Endothelial cell of umbilical vein (primary cell): ENCODE measurements around the gene SEPTIN5. TPM values are rescaled to one million over a fixed set of nuclear protein-coding genes. Genes with fewer than 3 reads are reported as not detected.

Experiments used
- BruUV-seq: library from RNA; stranded (reverse); fragments of 400-500 nt; replicated peaks from 2 replicates; lab custom pipeline; 2021; lab: Mats Ljungman, UMichigan
- CTCF ChIA-PET: fragments of 300-600, 350-600 bp; sonication (Branson Sonifier 250); formaldehyde crosslinking; loops from one replicate; lab custom pipeline; 2021; ENCODE audit warnings: antibody characterized with exemption, inconsistent platforms; lab: Charles Lee
- POLR2A ChIA-PET: fragments of 300-600, 350-600 bp; sonication (Branson Sonifier 250); formaldehyde crosslinking; loops from one replicate; lab custom pipeline; 2021; ENCODE audit warnings: antibody characterized with exemption, inconsistent platforms; lab: Charles Lee
- DNase-seq: peaks from one replicate; pipeline ENCODE4 v3.0.0-alpha.2; 2011; ENCODE audit warnings: low read depth, low spot score
- FAIRE-seq: peaks from 2 replicates; lab custom pipeline; 2011; peaks lifted over from hg19 to GRCh38; lab: Jason Lieb, UNC
- H2AFZ ChIP-seq: 2 replicates; pipeline ENCODE4 v1.6.0; 2012; ENCODE audit warnings: low read depth, low read length, control low read depth, inconsistent platforms
- H3K27ac ChIP-seq: 2 replicates; pipeline ENCODE4 v1.5.1; 2011; ENCODE audit warnings: low read depth, mild to moderate bottlenecking, control low read depth, low read length, moderate library complexity; ENCODE audit not compliant: insufficient read depth
- H3K27me3 ChIP-seq, 2 experiments: 2 replicates each; pipeline versions ENCODE4 v1.6.0 to v1.6.1; 2011; ENCODE audit warnings: low read length in 2 of 2, mixed read lengths in 1 of 2; ENCODE audit not compliant: control insufficient read depth in 2 of 2, insufficient read depth in 2 of 2
- H3K36me3 ChIP-seq, 2 experiments: 2 replicates in 1 of 2; 3 replicates in 1 of 2; pipeline ENCODE4 v1.5.1; 2011; ENCODE audit warnings: low read length in 2 of 2, mild to moderate bottlenecking in 1 of 2, moderate library complexity in 1 of 2; ENCODE audit not compliant: control insufficient read depth in 2 of 2, insufficient read depth in 2 of 2; ENCODE audit errors: extremely low read depth in 1 of 2
- H3K4me1 ChIP-seq: 3 replicates; pipeline ENCODE4 v1.5.1; 2011; ENCODE audit warnings: mild to moderate bottlenecking, low read length; ENCODE audit not compliant: control insufficient read depth, insufficient read depth; ENCODE audit errors: extremely low read depth
- H3K4me2 ChIP-seq: 2 replicates; pipeline ENCODE4 v1.6.1; 2011; ENCODE audit warnings: low read length, control low read depth, mixed read lengths; ENCODE audit not compliant: insufficient read depth
- H3K4me3 ChIP-seq, 3 experiments: fragments of 200-600 bp in 1 of 3; sonication (generic), shearing (Covaris generic) in 1 of 3; replicated peaks in 1 of 3; 2 replicates each; pipeline ENCODE4 v1.5.1; 2011 to 2016; ENCODE audit warnings: control low read depth in 3 of 3, low read length in 3 of 3, mild to moderate bottlenecking in 2 of 3, inconsistent platforms in 1 of 3, low read depth in 1 of 3, moderate library complexity in 1 of 3; ENCODE audit not compliant: insufficient read depth in 1 of 3
- H3K79me2 ChIP-seq: 2 replicates; pipeline ENCODE4 v1.6.0; 2012; ENCODE audit warnings: low read length, inconsistent platforms; ENCODE audit not compliant: control insufficient read depth, insufficient read depth
- H3K9ac ChIP-seq: replicated peaks from 2 replicates; pipeline ENCODE3; 2011; ENCODE audit warnings: low read length, control low read depth; ENCODE audit not compliant: insufficient read depth; ENCODE audit errors: extremely low read depth
- H3K9me1 ChIP-seq: replicated peaks from 3 replicates; pipeline ENCODE4 v1.6.0; 2011; ENCODE audit warnings: mild to moderate bottlenecking, low read length; ENCODE audit not compliant: control insufficient read depth, insufficient read depth; ENCODE audit errors: extremely low read depth
- H3K9me3 ChIP-seq: replicated peaks from 2 replicates; pipeline ENCODE4 v1.5.1; 2012; ENCODE audit warnings: low read length, inconsistent platforms; ENCODE audit not compliant: control insufficient read depth, insufficient read depth
- H4K20me1 ChIP-seq: replicated peaks from 2 replicates; pipeline ENCODE3; 2011; ENCODE audit warnings: mild to moderate bottlenecking, low read length; ENCODE audit not compliant: control insufficient read depth, insufficient read depth; ENCODE audit errors: extremely low read depth
- EZH2 ChIP-seq: IDR thresholded peaks from 2 replicates; pipeline ENCODE4 v1.6.1; 2012; ENCODE audit warnings: borderline replicate concordance, low read depth, mild to moderate bottlenecking, moderate library complexity, low read length, inconsistent platforms; ENCODE audit not compliant: severe bottlenecking
- FOS ChIP-seq: IDR thresholded peaks from 2 replicates; pipeline ENCODE4 v1.6.1; 2011; ENCODE audit warnings: mild to moderate bottlenecking, low read length, moderate library complexity, borderline replicate concordance; ENCODE audit not compliant: insufficient read depth
- GATA2 ChIP-seq: IDR thresholded peaks from 2 replicates; pipeline ENCODE4 v1.7.0; 2011; ENCODE audit warnings: low read depth, mild to moderate bottlenecking, moderate library complexity, mixed read lengths, low read length; ENCODE audit not compliant: insufficient read length, insufficient read depth
- JUN ChIP-seq: IDR thresholded peaks from 2 replicates; pipeline ENCODE4 v1.6.1; 2011; ENCODE audit warnings: borderline replicate concordance, low read depth; ENCODE audit not compliant: insufficient read length, insufficient read depth
- MYC ChIP-seq: IDR thresholded peaks from one replicate; pipeline ENCODE4 v1.6.1; 2011; ENCODE audit warnings: mild to moderate bottlenecking, low read depth, low read length
- POLR2A ChIP-seq: IDR thresholded peaks from 2 replicates; pipeline ENCODE4 v1.6.1; 2012; ENCODE audit warnings: low read depth, mild to moderate bottlenecking, control low read depth, low read length
- POLR2AphosphoS5 ChIP-seq: IDR thresholded peaks from 2 replicates; pipeline ENCODE4 v1.6.1; 2012; ENCODE audit warnings: low read depth, mild to moderate bottlenecking, control low read depth, low read length, moderate library complexity; ENCODE audit not compliant: insufficient read depth
- dilution Hi-C: fragments of 300-500 bp; cut with MboI; formaldehyde crosslinking; loops from one replicate; pipeline ENCODE4 v1.15.0; 2019; ENCODE audit warnings: low sequenced_read_pairs; ENCODE audit not compliant: extremely low pct_ligation_motif_present
- intact Hi-C: fragments of 100-400 bp; cut with micrococcal nuclease; formaldehyde crosslinking; loops from one replicate; pipeline ENCODE4 v1.10.0; 2022
- polyA plus RNA-seq, 4 experiments: library from polyadenylated mRNA; depleted of rRNA in 3 of 4; stranded (reverse) in 3 of 4; unstranded in 1 of 4; fragments of >200 nt; gene quantifications; 2 replicates each; pipeline versions ENCODE4 v1.2.1 to v1.2.3, GENCODE V29; 2011 to 2012; ENCODE audit warnings: missing spikeins in 1 of 4
- total RNA-seq: library from RNA; stranded (reverse); gene quantifications from 2 replicates; pipeline ENCODE4 v1.2.3, GENCODE V29; 2021
- TF ChIP-seq, protein P1 (sequence below), 2 donors: IDR thresholded peaks; 1 replicate in 1 of 2; 2 replicates in 1 of 2; pipeline ENCODE4 v1.5.1; 2011; ENCODE audit warnings: low read length in 2 of 2, mild to moderate bottlenecking in 2 of 2, moderate library complexity in 2 of 2, control low read depth in 1 of 2, inconsistent platforms in 1 of 2, low read depth in 1 of 2; ENCODE audit not compliant: insufficient read depth in 1 of 2; ENCODE audit errors: extremely low read depth in 1 of 2
- TF ChIP-seq, protein P2 (sequence below): IDR thresholded peaks from 2 replicates; pipeline ENCODE4 v1.6.1; 2011; ENCODE audit not compliant: insufficient read depth, insufficient read length

The SEPTIN5 gene
- total and polyA plus RNA-seq, 2 donors (not counting 3 experiments of a cell fraction or from before 2014, with no cell fraction given): 31.1 to 35.8 TPM

DNA sequence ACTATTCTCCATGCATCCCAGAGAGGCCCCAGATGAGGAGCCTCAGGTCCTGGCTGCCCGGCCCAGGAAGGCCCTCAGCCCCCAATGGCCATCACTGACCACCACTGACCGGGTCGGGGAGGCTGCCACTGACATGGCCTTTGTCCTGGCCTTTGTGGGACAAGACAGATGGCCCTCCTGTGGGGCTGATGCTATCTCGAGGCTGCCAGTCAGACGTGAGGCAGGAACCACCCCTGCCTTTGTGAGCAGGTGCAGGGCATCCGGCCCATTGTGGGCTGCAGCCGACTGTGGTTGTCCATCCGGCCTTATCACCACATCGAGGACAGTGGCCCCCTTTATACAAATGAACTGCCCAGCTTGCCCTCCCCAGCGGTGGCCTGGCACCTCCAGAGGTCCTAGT is 14.5 kb downstream of the SEPTIN5 start:
- dilution Hi-C loops (no loop called here), intact Hi-C loops (no loop called here)
- DNase-seq (no peak), FAIRE-seq (no peak)
- Histone ChIP-seq H3K4me2 (no peak overlapping the region), H3K27me3 (peaks cover 0 to 2% of the 10 kb centered on the region in 2 experiments), H3K4me3 (no peak overlapping the region), H3K36me3 (no peaks in the 10 kb centered on the region), H3K9me3 (no peaks in the 10 kb centered on the region), H3K9me1 (no peaks in the 10 kb centered on the region), H2AFZ (no peak overlapping the region), H4K20me1 (no peaks in the 10 kb centered on the region), H3K9ac (no peak overlapping the region), H3K4me1 (peaks cover 3% of the 10 kb centered on the region), H3K27ac (no peak overlapping the region), H3K79me2 (no peaks in the 10 kb centered on the region)
- no peak for TF ChIP-seq GATA2
- TF ChIP-seq POLR2A: no peak
- TF ChIP-seq, protein P1, sequence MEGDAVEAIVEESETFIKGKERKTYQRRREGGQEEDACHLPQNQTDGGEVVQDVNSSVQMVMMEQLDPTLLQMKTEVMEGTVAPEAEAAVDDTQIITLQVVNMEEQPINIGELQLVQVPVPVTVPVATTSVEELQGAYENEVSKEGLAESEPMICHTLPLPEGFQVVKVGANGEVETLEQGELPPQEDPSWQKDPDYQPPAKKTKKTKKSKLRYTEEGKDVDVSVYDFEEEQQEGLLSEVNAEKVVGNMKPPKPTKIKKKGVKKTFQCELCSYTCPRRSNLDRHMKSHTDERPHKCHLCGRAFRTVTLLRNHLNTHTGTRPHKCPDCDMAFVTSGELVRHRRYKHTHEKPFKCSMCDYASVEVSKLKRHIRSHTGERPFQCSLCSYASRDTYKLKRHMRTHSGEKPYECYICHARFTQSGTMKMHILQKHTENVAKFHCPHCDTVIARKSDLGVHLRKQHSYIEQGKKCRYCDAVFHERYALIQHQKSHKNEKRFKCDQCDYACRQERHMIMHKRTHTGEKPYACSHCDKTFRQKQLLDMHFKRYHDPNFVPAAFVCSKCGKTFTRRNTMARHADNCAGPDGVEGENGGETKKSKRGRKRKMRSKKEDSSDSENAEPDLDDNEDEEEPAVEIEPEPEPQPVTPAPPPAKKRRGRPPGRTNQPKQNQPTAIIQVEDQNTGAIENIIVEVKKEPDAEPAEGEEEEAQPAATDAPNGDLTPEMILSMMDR (IDR thresholded peaks at IDR 0.05; ENCODE audit: extremely low read depth in 1 of 2, insufficient read depth in 1 of 2, low read depth in 1 of 2, low read length in 2 of 2): no peak
- no peak for TF ChIP-seq POLR2AphosphoS5
- no peak for TF ChIP-seq MYC
- no peak for TF ChIP-seq EZH2
- CTCF ChIA-PET: interaction anchor here (2.2 to 5.5 kb wide), 3 partner anchors 162 to 219 kb away, joined by 33 to 372 read pairs (median 38); no protein-coding TSS in a partner anchor
- POLR2A ChIA-PET: no interaction called here
- BruUV-seq: no TSS peak

DNA sequence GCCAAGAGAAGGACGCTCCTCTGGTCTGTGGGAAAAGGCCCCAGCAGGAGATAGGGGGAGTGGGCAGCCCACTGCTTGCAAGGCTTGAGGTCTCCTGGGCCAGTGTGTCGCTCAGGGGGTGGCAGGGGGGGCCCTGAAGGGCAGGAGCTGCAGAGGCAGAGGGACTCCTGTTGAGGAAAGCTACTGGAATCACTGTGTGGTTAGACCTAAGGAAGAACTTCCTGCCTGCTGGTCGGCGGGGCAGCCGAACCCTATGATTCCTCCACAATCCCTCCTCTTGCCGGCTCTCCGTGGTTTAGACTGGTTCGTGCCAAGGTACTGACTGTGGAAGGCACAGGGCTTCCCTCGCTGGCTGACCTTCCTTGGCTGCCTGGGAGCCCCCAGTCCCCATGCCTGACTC is 15.2 kb downstream of the SEPTIN5 start:
- H3K9me3 ChIP-seq: no peaks in the 10 kb centered on the region
- intact Hi-C loops: no loop called here
- peaks cover 0 to 1% of the 10 kb centered on the region in 2 experiments for H3K27me3 ChIP-seq
- FAIRE-seq: no peak
- H3K4me2 ChIP-seq: no peak overlapping the region
- ChIA-PET POLR2A (no interaction called here), CTCF (interaction anchor here (1.1 to 5.5 kb wide), 19 partner anchors 12 to 286 kb away, joined by 3 to 372 read pairs (median 15); partner anchors contain the start of genes COMT, GNB1L, RTL10 and TXNRD2)
- H2AFZ ChIP-seq: no peak overlapping the region
- H3K79me2 ChIP-seq: no peaks in the 10 kb centered on the region
- H4K20me1 ChIP-seq: no peaks in the 10 kb centered on the region
- H3K27ac ChIP-seq: no peak overlapping the region
- BruUV-seq: no TSS peak
- no peak overlapping the region for H3K9ac ChIP-seq
- dilution Hi-C loops: no loop called here
- no peaks in the 10 kb centered on the region for H3K36me3 ChIP-seq
- peaks cover 3% of the 10 kb centered on the region for H3K4me1 ChIP-seq
- TF ChIP-seq MYC (no peak), POLR2A (no peak), JUN (no peak), GATA2 (no peak), FOS (no peak), POLR2AphosphoS5 (no peak), EZH2 (no peak)
- TF ChIP-seq, protein P1 (IDR thresholded peaks at IDR 0.05; ENCODE audit: extremely low read depth in 1 of 2, insufficient read depth in 1 of 2, low read depth in 1 of 2, low read length in 2 of 2): no peak
- TF ChIP-seq, protein P2, sequence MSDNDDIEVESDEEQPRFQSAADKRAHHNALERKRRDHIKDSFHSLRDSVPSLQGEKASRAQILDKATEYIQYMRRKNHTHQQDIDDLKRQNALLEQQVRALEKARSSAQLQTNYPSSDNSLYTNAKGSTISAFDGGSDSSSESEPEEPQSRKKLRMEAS: no peak
- no peak overlapping the region for H3K4me3 ChIP-seq
- no peak for DNase-seq
- H3K9me1 ChIP-seq: no peaks in the 10 kb centered on the region
